NCI-H510A treated with DMSO at 0.1 percent for 48 hours (cell line): ENCODE measurements around the gene NPBWR2.
"Not testable (repeated sequence)": the region's sequence is repeated elsewhere in the genome, so short reads cannot be mapped to it uniquely, and the experiment has no call there.

Experiments
- DNase-seq: peaks from one replicate; lab custom pipeline; 2025; lab: John Stamatoyannopoulos, UW

NPBWR2 gene

GRCh38 chr20:64102647-64103354, 4.6 kb downstream of the NPBWR2 start:
- DNase-seq: peak; percentile 40

DNA sequence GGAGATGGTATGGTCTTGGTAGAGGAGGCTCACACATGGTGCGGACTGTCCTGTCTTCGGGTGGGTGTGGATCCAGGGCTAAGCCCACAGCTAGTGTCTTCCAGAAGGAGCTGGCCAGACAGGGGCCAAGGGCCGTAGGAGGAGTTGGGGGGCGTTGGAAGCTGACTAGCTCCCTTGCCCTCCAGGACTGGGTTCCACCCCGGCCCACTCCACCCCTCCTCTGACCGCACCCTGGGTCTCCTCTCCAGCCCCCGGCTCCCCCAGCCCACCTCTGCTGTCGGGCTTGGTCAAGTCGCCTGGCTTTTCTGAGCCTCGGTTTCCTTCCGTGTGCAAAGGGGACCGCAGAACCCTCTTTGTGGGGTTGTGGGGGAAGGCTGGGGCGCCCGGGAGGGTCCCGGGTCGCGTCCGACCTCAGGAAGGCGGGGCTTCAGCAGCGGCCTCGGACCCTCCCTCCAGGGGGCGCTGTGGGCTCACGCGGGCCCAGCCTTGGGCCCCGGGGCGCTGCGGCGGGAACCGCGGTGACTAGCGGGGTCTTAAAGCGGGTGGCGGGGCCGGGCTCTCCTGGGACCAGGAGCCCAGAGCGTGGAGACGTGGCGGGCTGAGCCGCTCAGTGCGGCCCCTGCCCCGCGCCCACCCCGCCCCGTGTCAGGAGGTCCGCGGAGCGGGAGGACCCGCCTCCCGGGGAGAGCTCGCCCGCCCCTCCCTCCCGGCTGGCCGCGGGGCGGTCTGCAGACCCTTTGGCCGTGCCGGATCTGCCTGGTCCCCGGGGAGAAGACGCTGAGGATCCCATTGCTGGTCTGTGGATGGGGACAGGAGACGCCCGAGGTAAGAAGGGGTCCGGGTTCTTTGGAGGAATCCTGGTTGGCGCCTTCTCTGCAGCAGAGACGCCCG, 5.4 kb downstream of the NPBWR2 start:
- no peak for DNase-seq

DNA sequence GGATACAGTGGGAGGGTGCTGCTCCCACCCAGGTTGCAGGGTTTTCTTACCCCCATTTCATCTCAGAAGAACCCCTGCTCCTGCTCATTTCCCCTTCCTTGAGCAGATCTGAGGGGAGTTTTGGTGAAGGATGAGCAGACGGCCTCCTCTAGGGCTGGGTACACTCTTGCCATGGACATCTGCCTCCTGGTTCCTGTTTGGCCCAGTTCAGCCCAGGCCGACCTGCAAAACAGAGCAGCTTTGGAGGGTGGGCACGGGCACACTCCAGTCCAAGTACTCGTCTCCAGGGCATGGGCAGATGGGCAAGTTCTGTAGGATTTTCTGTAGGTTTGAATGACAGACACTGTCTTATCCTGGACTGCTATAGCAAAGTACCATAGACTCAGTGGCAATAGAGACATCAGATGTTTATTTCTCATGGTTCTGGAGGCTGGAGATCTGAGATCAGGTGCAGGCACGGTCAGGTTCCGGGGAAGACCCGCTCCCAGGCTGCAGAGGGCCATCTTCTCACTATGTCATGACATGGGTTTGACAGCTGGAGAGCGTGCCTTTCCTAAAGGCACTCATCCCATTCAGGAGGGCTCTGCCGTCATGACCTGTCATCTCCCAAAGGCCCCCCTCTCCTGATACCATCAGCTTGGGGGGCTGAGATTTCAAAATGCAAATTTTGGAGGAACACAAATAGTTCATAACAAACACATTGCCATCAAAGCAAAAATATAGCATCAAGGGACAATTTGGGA, 6.2 kb downstream of the NPBWR2 start:
- DNase-seq: no peak

GRCh38 chr20:64100566-64100888, 6.8 kb downstream of the NPBWR2 start:
- DNase-seq: no peak

GRCh38 chr20:64099880-64100565, 7.3 kb downstream of the NPBWR2 start:
- no peak for DNase-seq

DNA sequence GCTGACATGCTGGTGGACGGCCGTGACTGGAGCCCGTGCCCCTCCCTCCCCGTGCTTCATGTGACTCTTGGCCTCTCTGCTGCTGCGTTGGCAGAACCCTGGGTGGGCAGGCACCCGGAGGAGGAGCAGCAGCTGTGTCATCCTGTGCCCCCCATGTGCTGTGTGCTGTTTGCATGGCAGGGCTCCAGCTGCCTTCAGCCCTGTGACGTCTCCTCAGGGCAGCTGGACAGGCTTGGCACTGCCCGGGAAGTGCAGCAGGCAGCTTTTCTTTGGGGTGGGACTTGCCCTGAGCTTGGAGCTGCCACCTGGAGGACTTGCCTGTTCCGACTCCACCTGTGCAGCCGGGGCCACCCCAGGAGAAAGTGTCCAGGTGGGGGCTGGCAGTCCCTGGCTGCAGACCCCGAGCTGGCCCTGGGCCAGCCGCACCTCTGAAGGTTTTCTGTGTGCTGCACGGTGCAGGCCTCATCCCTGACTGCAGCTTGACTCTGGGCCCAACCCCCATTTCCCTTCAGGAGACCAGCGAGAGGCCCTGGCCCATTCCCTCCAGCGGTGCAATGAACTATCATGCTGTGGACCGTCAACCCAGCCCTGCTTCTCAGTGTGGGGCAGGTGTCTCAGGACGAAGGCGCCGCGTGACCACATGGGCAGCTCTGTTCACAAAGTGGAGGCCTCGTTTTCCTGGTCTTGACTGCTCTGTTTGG, 8.1 kb downstream of the NPBWR2 start:
- DNase-seq: no peak

- no peak for DNase-seq
These were observed 8.8 kb downstream of the NPBWR2 start for GRCh38 chr20:64098471-64099013.

DNA sequence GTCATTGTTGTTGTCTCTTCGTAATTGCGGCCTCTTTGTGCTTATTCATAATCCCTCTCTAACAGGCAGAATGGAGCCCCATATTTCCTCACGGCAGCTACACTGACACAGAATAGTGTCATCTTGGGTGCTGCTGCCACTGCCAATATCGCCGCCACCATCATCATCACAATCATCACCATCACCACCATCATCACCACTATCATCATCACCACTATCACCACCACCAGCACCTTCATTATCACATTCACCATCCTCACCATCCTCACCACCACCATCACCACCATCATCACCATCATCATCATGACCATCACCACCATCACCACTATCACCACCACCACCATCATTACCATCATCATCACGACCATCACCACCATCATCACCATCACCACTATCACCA, 10.8 kb downstream of the NPBWR2 start:
- no peak for DNase-seq

- DNase-seq: no peak
These were observed 11.4 kb downstream of the NPBWR2 start for GRCh38 chr20:64095927-64096326.

- no peak for DNase-seq
These were observed 11.9 kb downstream of the NPBWR2 start for GRCh38 chr20:64095455-64095854.

- DNase-seq: no peak
These were observed 14.3 kb downstream of the NPBWR2 start for GRCh38 chr20:64093013-64093503.

DNA sequence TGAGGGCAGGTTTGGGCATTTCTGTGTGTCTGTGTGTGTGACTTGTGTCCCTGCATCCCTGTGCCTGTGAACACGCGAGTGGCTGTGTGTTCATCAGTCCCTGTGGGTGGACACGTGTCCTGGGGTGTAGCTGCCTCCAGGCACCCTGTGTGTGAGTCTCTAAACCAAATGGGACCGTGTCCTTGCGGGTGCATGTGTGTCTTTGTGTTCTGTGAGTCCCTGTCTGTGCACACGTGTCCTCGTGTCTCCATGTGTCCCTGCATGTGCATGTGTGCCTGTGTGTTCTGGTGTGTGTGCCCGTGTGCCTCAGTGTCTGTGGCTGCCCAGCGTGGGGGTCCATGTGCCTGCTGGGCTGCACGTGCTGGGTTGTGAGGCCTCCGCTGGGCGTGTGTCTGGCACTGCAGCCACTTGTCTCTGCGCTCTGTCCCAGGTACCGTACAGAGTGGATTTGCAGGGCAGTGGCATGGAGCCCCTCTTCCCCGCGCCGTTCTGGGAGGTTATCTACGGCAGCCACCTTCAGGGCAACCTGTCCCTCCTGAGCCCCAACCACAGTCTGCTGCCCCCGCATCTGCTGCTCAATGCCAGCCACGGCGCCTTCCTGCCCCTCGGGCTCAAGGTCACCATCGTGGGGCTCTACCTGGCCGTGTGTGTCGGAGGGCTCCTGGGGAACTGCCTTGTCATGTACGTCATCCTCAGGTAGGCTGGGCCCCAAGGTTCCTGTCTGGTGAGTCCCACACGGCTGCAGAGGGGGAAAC, 14.9 kb downstream of the NPBWR2 start:
- no peak for DNase-seq

GRCh38 chr20:64091770-64092169, 15.6 kb downstream of the NPBWR2 start:
- DNase-seq: no peak

GRCh38 chr20:64091340-64091739, 16.0 kb downstream of the NPBWR2 start:
- DNase-seq: no peak

GRCh38 chr20:64090165-64090564, 17.2 kb downstream of the NPBWR2 start:
- no peak for DNase-seq

DNA sequence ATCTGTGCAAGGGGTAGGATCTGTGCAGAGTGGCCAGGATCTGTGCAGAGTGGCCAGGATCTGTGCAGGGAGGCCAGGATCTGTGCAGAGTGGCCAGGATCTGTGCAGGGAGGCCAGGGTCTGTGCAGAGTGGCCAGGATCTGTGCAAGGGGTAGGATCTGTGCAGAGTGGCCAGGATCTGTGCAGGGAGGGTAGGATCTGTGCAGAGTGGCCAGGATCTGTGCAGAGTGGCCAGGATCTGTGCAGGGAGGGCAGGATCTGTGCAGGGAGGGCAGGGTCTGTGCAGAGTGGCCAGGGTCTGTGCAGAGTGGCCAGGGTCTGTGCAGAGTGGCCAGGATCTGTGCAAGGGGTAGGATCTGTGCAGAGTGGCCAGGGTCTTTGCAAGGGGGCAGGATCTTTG, 18.8 kb downstream of the NPBWR2 start:
- DNase-seq: not testable (repeated sequence)

DNA sequence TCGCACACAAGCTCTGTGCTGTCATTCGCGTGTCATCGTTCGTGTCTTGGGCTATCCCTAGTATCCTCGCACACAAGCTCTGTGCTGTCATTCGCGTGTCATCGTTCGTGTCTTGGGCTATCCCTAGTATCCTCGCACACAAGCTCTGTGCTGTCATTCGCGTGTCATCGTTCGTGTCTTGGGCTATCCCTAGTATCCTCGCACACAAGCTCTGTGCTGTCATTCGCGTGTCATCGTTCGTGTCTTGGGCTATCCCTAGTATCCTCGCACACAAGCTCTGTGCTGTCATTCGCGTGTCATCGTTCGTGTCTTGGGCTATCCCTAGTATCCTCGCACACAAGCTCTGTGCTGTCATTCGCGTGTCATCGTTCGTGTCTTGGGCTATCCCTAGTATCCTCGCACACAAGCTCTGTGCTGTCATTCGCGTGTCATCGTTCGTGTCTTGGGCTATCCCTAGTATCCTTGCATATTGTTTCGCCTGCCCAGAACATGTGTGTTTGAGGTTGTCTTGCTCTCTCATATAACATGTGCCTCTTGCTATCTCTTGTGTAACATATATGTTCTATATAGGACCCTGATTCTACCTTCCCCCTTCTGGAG, 20.0 kb downstream of the NPBWR2 start:
- DNase-seq: not testable (repeated sequence)

DNA sequence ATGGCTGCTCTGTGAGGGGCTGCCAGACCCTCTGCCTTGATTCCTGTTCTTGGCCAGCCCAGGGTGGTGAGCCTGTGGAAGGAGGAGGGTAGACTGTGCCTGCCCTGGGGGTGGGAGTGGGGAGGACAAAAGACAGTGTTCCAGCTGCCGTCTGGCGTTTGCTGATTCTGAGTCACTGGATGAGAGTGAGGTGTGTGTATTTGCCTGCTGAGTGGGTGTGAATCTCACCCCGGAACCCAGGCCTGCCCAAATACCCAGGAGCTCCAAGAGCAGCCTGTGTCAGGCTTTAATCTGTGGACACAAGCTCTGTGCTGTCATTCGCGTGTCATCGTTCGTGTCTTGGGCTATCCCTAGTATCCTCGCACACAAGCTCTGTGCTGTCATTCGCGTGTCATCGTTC, 20.6 kb downstream of the NPBWR2 start:
- DNase-seq: no peak

DNA sequence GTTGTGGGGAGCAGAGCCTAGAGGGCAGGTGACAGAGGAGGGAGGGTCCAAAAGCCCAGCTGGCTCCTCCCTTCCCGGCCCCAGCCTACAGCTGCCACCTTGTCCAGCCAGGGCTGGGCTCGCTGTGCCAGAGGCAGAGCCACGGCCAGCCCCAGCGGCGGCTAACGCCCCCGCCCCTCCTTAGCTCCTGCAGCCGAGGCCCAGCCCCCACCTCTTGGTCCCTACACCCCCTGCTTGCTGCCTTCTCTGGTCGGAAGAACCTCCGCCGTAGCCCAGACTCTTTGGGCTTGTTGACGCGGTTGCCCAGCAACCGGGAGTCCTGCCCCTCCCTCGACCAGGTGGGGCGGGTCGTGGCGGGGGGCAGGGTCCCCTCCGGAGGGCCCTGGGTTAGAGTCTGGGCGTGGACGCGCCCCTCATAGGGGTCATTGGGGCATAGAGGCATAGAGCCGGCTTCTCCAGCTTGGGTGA, 22.6 kb downstream of the NPBWR2 start:
- no peak for DNase-seq
